ENCODE data around the gene SETD2. TPM values are rescaled to one million over a fixed set of nuclear protein-coding genes. Genes with fewer than 3 reads are reported as not detected.

SETD2 gene
- total RNA-seq, 2 experiments from 2014 or later: 55.7 to 74.5 TPM

GRCh38 chr3:47010910-47011309 is 153.0 kb downstream of the SETD2 start:
- H2AFZ ChIP-seq (ENCODE audit: low read length): no peak overlapping the region
- H3K4me2 ChIP-seq (ENCODE audit: low read length): no peak overlapping the region
- H3K27ac ChIP-seq (ENCODE audit: low read depth, low read length, poor library complexity, severe bottlenecking): no peak overlapping the region
- H3K9me2 ChIP-seq (ENCODE audit: insufficient read depth, low read length): no peaks in the 10 kb centered on the region
- TF ChIP-seq, protein P1, sequence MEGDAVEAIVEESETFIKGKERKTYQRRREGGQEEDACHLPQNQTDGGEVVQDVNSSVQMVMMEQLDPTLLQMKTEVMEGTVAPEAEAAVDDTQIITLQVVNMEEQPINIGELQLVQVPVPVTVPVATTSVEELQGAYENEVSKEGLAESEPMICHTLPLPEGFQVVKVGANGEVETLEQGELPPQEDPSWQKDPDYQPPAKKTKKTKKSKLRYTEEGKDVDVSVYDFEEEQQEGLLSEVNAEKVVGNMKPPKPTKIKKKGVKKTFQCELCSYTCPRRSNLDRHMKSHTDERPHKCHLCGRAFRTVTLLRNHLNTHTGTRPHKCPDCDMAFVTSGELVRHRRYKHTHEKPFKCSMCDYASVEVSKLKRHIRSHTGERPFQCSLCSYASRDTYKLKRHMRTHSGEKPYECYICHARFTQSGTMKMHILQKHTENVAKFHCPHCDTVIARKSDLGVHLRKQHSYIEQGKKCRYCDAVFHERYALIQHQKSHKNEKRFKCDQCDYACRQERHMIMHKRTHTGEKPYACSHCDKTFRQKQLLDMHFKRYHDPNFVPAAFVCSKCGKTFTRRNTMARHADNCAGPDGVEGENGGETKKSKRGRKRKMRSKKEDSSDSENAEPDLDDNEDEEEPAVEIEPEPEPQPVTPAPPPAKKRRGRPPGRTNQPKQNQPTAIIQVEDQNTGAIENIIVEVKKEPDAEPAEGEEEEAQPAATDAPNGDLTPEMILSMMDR (conservative IDR thresholded peaks at IDR 0.05; ENCODE audit: low read length): no peak
- no peak for TF ChIP-seq EZH2phosphoT487 (IDR thresholded peaks at IDR 0.05; ENCODE audit: borderline replicate concordance, low read depth, low read length)
- no peaks in the 10 kb centered on the region for H3K9me3 ChIP-seq (ENCODE audit: low read length)
- ChIA-PET CTCF (ENCODE audit: unreplicated experiment) (no interaction called here), POLR2A (interaction anchor here (0.7 kb wide), 1 partner anchor 158 kb away, joined by 4 read pairs; no protein-coding TSS in a partner anchor)
- H3K4me3 ChIP-seq (ENCODE audit: low read depth, low read length, poor library complexity, severe bottlenecking): no peak overlapping the region
- H3K79me2 ChIP-seq (ENCODE audit: insufficient read depth, low read depth, low read length): no peaks in the 10 kb centered on the region
- intact Hi-C loops (cut with micrococcal nuclease; ENCODE audit: unreplicated experiment): loop anchor here (10.0 kb wide), 1 partner anchor 306 kb away; the partner anchor contains the start of gene TMIE
- no peak for DNase-seq (ENCODE audit: low spot score)
- peaks cover 11% of the 10 kb centered on the region for H3K4me1 ChIP-seq (ENCODE audit: insufficient read depth, low read length, poor library complexity, severe bottlenecking)
- no peaks in the 10 kb centered on the region for H4K20me1 ChIP-seq (ENCODE audit: insufficient read depth, low read length)
- BruUV-seq (replicated peaks): no TSS peak
- H3K36me3 ChIP-seq (ENCODE audit: insufficient read depth, low read length): peaks cover 69% of the 10 kb centered on the region; the same call in 1 of the 2 replicates

DNA sequence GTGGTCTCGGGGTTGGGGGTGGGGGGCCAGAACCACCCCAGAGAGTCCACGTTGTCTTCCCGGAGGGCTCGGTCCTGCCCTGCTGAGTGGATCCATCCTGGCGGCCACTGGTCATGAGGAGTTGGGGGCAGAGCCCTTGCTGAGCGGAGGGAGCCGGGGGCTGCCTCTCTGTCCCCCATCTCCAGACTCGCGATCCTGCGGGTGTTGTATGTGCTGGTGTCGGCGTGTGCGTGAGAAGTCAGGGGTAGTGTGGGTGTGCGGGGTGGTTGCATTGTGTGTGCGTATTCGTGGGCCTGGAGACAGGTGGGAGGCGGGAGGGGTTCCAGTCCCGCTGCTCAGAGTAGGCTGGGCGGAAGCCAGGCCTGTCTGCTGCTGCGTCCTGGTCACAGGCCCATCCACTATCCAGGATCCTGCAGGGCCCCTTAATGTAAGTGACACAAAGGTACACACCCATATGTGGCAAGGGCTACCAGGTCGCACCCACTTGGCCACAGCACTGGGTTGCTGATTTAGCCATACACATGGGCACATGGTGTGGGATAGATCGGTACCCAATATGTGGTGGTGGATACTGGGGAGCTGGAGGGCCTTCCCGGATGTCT is 153.7 kb downstream of the SETD2 start:
- H4K20me1 ChIP-seq (ENCODE audit: insufficient read depth, low read length): no peaks in the 10 kb centered on the region
- H3K9me3 ChIP-seq (ENCODE audit: low read length): no peaks in the 10 kb centered on the region
- no peak overlapping the region for H2AFZ ChIP-seq (ENCODE audit: low read length)
- no peak for DNase-seq (ENCODE audit: low spot score)
- TF ChIP-seq, protein P1 (conservative IDR thresholded peaks at IDR 0.05; ENCODE audit: low read length): no peak
- no peak for TF ChIP-seq EZH2phosphoT487 (IDR thresholded peaks at IDR 0.05; ENCODE audit: borderline replicate concordance, low read depth, low read length)
- POLR2A ChIA-PET: interaction anchor here (0.7 kb wide), 1 partner anchor 159 kb away, joined by 4 read pairs; no protein-coding TSS in a partner anchor
- BruUV-seq (replicated peaks): no TSS peak
- H3K4me2 ChIP-seq (ENCODE audit: low read length): no peak overlapping the region
- peaks cover 71% of the 10 kb centered on the region; the same call in 1 of the 2 replicates for H3K36me3 ChIP-seq (ENCODE audit: insufficient read depth, low read length)
- intact Hi-C loops (cut with micrococcal nuclease; ENCODE audit: unreplicated experiment): loop anchor here (10.0 kb wide), 1 partner anchor 305 kb away; the partner anchor contains the start of gene TMIE
- no peak overlapping the region for H3K27ac ChIP-seq (ENCODE audit: low read depth, low read length, poor library complexity, severe bottlenecking)
- CTCF ChIA-PET (ENCODE audit: unreplicated experiment): interaction anchor here (0.5 kb wide), 1 partner anchor 150 kb away, joined by 4 read pairs; no protein-coding TSS in a partner anchor
- no peaks in the 10 kb centered on the region for H3K9me2 ChIP-seq (ENCODE audit: insufficient read depth, low read length)
- H3K4me3 ChIP-seq (ENCODE audit: low read depth, low read length, poor library complexity, severe bottlenecking): no peak overlapping the region
- no peaks in the 10 kb centered on the region for H3K79me2 ChIP-seq (ENCODE audit: insufficient read depth, low read depth, low read length)
- peaks cover 11% of the 10 kb centered on the region for H3K4me1 ChIP-seq (ENCODE audit: insufficient read depth, low read length, poor library complexity, severe bottlenecking)
